Endodermal cell (in vitro differentiated cells): Measurements from ENCODE around the gene PPIL3. TPM values are rescaled to one million over a fixed set of nuclear protein-coding genes. Genes with fewer than 3 reads are reported as not detected.

Source experiments
- DNase-seq: peaks from one replicate; pipeline ENCODE4 v3.0.0-alpha.2; 2017
- H3K27ac ChIP-seq: 2 replicates; pipeline ENCODE4 v1.5.1; 2013; ENCODE audit warnings: mild to moderate bottlenecking, low read depth, low read length, moderate library complexity
- H3K27me3 ChIP-seq: 2 replicates; pipeline ENCODE4 v1.6.1; 2013; ENCODE audit warnings: mild to moderate bottlenecking, low read length, moderate library complexity; ENCODE audit not compliant: insufficient read depth, control insufficient read depth, poor library complexity, severe bottlenecking
- H3K36me3 ChIP-seq: 2 replicates; pipeline ENCODE4 v1.7.0; 2013; ENCODE audit warnings: mild to moderate bottlenecking, low read length, moderate library complexity; ENCODE audit not compliant: control insufficient read depth, insufficient read depth
- H3K4me1 ChIP-seq: one replicate; pipeline ENCODE4 v1.7.0; 2013; ENCODE audit warnings: low read length; ENCODE audit not compliant: control insufficient read depth, insufficient read depth
- H3K4me3 ChIP-seq: 2 replicates; pipeline ENCODE4 v1.5.1; 2013; ENCODE audit warnings: mild to moderate bottlenecking, low read length, moderate library complexity
- H3K9ac ChIP-seq: 2 replicates; pipeline ENCODE4 v1.6.1; 2013; ENCODE audit warnings: mild to moderate bottlenecking, low read length, moderate library complexity; ENCODE audit not compliant: poor library complexity, severe bottlenecking; ENCODE audit errors: extremely low read depth
- H3K9me3 ChIP-seq: 2 replicates; pipeline ENCODE4 v1.6.1; 2013; ENCODE audit warnings: mild to moderate bottlenecking, low read length, moderate library complexity; ENCODE audit not compliant: control insufficient read depth
- H3K27ac Mint-ChIP-seq: 2 replicates; pipeline ENCODE4 v1.8.0; 2020; ENCODE audit warnings: mixed read lengths
- H3K27me3 Mint-ChIP-seq: 2 replicates; pipeline ENCODE4 v1.8.0; 2021; ENCODE audit warnings: mild to moderate bottlenecking, mixed read lengths; ENCODE audit not compliant: insufficient read depth
- H3K36me3 Mint-ChIP-seq: 2 replicates; pipeline ENCODE4 v1.8.0; 2020; ENCODE audit warnings: low read depth, mixed read lengths
- H3K4me1 Mint-ChIP-seq: 2 replicates; pipeline ENCODE4 v1.8.0; 2020; ENCODE audit warnings: mixed read lengths
- H3K4me3 Mint-ChIP-seq: 2 replicates; pipeline ENCODE4 v1.8.0; 2020; ENCODE audit warnings: mild to moderate bottlenecking, moderate library complexity, mixed read lengths
- H3K9me3 Mint-ChIP-seq: 2 replicates; pipeline ENCODE4 v1.8.0; 2020; ENCODE audit warnings: mild to moderate bottlenecking, mixed read lengths
- WGBS, 2 experiments: methylation state at CpG; one replicate each; pipeline versions ENCODE4 v1.1.5 to v1.1.7; 2013; ENCODE audit warnings: missing lambda C conversion rate in 2 of 2, mixed read lengths in 1 of 2; ENCODE audit not compliant: insufficient coverage in 1 of 2, insufficient read length in 1 of 2; 5-methylcytosine and 5-hydroxymethylcytosine counted together
- total RNA-seq, 2 donors: library from RNA; stranded (reverse); fragmentation: NEBNext Ultra II Directional in 1 of 2; extraction: Animal tissue kit (Norgen Biotek cat#: 25700) in 1 of 2; gene quantifications; 2 replicates in 1 of 2; 3 replicates in 1 of 2; pipeline ENCODE4 v1.2.1, GENCODE V29; 2021
- TF ChIP-seq, protein P1 (sequence below): fragments of 200-600 bp; sonication (generic); conservative IDR thresholded peaks from 2 replicates; pipeline ENCODE4 v1.5.0; 2021; ENCODE audit warnings: antibody characterized with exemption, mild to moderate bottlenecking

PPIL3 gene
- total RNA-seq, 2 donors from 2014 or later: 51.2 to 60.5 TPM

GRCh38 chr2:200909958-200910357 is 21.1 kb upstream of the PPIL3 start:
- peaks cover 57% of the 10 kb centered on the region for H3K36me3 Mint-ChIP-seq
- TF ChIP-seq, protein P1, sequence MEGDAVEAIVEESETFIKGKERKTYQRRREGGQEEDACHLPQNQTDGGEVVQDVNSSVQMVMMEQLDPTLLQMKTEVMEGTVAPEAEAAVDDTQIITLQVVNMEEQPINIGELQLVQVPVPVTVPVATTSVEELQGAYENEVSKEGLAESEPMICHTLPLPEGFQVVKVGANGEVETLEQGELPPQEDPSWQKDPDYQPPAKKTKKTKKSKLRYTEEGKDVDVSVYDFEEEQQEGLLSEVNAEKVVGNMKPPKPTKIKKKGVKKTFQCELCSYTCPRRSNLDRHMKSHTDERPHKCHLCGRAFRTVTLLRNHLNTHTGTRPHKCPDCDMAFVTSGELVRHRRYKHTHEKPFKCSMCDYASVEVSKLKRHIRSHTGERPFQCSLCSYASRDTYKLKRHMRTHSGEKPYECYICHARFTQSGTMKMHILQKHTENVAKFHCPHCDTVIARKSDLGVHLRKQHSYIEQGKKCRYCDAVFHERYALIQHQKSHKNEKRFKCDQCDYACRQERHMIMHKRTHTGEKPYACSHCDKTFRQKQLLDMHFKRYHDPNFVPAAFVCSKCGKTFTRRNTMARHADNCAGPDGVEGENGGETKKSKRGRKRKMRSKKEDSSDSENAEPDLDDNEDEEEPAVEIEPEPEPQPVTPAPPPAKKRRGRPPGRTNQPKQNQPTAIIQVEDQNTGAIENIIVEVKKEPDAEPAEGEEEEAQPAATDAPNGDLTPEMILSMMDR: no peak
- Histone ChIP-seq H3K9ac (no peak overlapping the region), H3K27ac (no peak overlapping the region), H3K9me3 (no peaks in the 10 kb centered on the region), H3K4me1 (no peaks in the 10 kb centered on the region), H3K36me3 (peaks cover 77% of the 10 kb centered on the region), H3K4me3 (no peak overlapping the region), H3K27me3 (no peaks in the 10 kb centered on the region)
- no peak for DNase-seq
- no peaks in the 10 kb centered on the region for H3K9me3 Mint-ChIP-seq
- no peak overlapping the region for H3K4me3 Mint-ChIP-seq
- no peaks in the 10 kb centered on the region for H3K4me1 Mint-ChIP-seq
- H3K27ac Mint-ChIP-seq: no peak overlapping the region
- H3K27me3 Mint-ChIP-seq: no peaks in the 10 kb centered on the region
- 97 to 98% methylated on average over 4 of the region's 4 CpGs for WGBS, 2 experiments

DNA sequence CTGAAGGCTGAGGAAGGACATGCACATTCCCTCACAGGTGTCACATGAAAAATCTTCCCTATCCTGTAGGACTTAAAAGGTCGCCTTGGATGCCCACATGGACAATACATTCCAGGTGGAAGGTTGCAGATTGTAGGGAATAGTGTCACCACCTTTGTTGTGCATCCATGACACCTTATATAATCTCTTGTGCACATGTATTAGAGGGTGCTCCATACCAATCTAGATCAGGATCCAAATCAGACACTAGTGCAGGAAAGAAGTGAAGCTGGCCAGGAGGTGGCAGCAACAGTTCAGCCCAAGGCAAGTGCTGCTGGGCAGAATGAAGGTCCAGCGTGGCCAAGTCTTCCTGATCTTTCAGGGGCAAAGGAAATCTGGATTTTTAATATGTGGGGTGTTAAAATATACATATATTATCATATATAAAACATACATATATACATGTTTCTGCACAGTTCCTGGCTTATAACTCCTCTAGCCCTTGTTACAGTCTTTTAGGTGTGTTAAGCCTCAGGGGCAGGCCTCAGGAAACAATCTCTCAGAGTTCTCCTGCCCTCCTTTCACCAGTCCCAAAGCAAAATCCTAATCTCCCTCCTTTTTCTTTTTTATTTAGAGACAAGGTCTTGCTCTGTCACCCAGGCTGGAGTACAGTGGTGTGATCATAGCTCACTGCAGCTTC is 16.9 kb upstream of the PPIL3 start:
- Histone ChIP-seq H3K9ac (no peak overlapping the region), H3K36me3 (peaks cover 66% of the 10 kb centered on the region), H3K27ac (no peak overlapping the region), H3K27me3 (no peaks in the 10 kb centered on the region), H3K9me3 (no peaks in the 10 kb centered on the region), H3K4me1 (no peaks in the 10 kb centered on the region), H3K4me3 (no peak overlapping the region)
- DNase-seq: peak; percentile 87
- H3K9me3 Mint-ChIP-seq: no peaks in the 10 kb centered on the region
- peaks cover 55% of the 10 kb centered on the region for H3K36me3 Mint-ChIP-seq
- H3K4me3 Mint-ChIP-seq: no peak overlapping the region
- TF ChIP-seq, protein P1: peak; percentile 85
- no peaks in the 10 kb centered on the region for H3K4me1 Mint-ChIP-seq
- WGBS, 2 experiments: 60 to 71% methylated on average over 1 of the region's 2 CpGs
- H3K27ac Mint-ChIP-seq: peak overlapping the region; percentile 41
- H3K27me3 Mint-ChIP-seq: no peaks in the 10 kb centered on the region

GRCh38 chr2:200901459-200902072 is 12.7 kb upstream of the PPIL3 start:
- peaks cover 78% of the 10 kb centered on the region for H3K36me3 ChIP-seq
- H3K4me1 ChIP-seq: peaks cover 5% of the 10 kb centered on the region
- H3K9ac ChIP-seq: no peak overlapping the region
- Mint-ChIP-seq H3K4me3 (no peak overlapping the region), H3K9me3 (no peaks in the 10 kb centered on the region), H3K27ac (no peak overlapping the region), H3K36me3 (peaks cover 47% of the 10 kb centered on the region), H3K27me3 (no peaks in the 10 kb centered on the region), H3K4me1 (peaks cover 9% of the 10 kb centered on the region)
- no peaks in the 10 kb centered on the region for H3K27me3 ChIP-seq
- H3K4me3 ChIP-seq: no peak overlapping the region
- DNase-seq: peak; percentile 90
- no peak overlapping the region for H3K27ac ChIP-seq
- TF ChIP-seq, protein P1: peak; percentile 90
- 24% methylated on average over 4 of the region's 4 CpGs; no CpG with 5 or more reads in 1 of the 2 experiments for WGBS, 2 experiments
- H3K9me3 ChIP-seq: no peaks in the 10 kb centered on the region
